ENCODE measurements around the gene RMND5B.

- no peak for TF ChIP-seq HDAC2 (CRISPR knock-in tag; IDR thresholded peaks at IDR 0.05)
- TF ChIP-seq TCF7L2 (IDR thresholded peaks at IDR 0.05; ENCODE audit: low read depth, low read length) = no peak
- TF ChIP-seq, protein P1, sequence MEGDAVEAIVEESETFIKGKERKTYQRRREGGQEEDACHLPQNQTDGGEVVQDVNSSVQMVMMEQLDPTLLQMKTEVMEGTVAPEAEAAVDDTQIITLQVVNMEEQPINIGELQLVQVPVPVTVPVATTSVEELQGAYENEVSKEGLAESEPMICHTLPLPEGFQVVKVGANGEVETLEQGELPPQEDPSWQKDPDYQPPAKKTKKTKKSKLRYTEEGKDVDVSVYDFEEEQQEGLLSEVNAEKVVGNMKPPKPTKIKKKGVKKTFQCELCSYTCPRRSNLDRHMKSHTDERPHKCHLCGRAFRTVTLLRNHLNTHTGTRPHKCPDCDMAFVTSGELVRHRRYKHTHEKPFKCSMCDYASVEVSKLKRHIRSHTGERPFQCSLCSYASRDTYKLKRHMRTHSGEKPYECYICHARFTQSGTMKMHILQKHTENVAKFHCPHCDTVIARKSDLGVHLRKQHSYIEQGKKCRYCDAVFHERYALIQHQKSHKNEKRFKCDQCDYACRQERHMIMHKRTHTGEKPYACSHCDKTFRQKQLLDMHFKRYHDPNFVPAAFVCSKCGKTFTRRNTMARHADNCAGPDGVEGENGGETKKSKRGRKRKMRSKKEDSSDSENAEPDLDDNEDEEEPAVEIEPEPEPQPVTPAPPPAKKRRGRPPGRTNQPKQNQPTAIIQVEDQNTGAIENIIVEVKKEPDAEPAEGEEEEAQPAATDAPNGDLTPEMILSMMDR (CRISPR knock-in tag; IDR thresholded peaks at IDR 0.05) = no peak
- TF ChIP-seq, protein P2, sequence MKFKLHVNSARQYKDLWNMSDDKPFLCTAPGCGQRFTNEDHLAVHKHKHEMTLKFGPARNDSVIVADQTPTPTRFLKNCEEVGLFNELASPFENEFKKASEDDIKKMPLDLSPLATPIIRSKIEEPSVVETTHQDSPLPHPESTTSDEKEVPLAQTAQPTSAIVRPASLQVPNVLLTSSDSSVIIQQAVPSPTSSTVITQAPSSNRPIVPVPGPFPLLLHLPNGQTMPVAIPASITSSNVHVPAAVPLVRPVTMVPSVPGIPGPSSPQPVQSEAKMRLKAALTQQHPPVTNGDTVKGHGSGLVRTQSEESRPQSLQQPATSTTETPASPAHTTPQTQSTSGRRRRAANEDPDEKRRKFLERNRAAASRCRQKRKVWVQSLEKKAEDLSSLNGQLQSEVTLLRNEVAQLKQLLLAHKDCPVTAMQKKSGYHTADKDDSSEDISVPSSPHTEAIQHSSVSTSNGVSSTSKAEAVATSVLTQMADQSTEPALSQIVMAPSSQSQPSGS (CRISPR knock-in tag; IDR thresholded peaks at IDR 0.05) = no peak
- TF ChIP-seq CAMTA2 (CRISPR knock-in tag; IDR thresholded peaks at IDR 0.05; ENCODE audit: borderline replicate concordance) = no peak
- TF ChIP-seq KDM2A (CRISPR knock-in tag; IDR thresholded peaks at IDR 0.05; ENCODE audit: borderline replicate concordance, low read depth) = no peak
- no peak for TF ChIP-seq CBX1 (IDR thresholded peaks at IDR 0.05; ENCODE audit: low read depth)
- no peak for TF ChIP-seq CHD4 (IDR thresholded peaks at IDR 0.05; ENCODE audit: borderline replicate concordance, low read length)
- no peak for TF ChIP-seq BATF2 (CRISPR knock-in tag; IDR thresholded peaks at IDR 0.05)
- no peak for TF ChIP-seq SALL2 (CRISPR knock-in tag; IDR thresholded peaks at IDR 0.05)
- TF ChIP-seq ZNF274 (CRISPR knock-in tag; IDR thresholded peaks at IDR 0.05) = no peak
- TF ChIP-seq, protein P3, sequence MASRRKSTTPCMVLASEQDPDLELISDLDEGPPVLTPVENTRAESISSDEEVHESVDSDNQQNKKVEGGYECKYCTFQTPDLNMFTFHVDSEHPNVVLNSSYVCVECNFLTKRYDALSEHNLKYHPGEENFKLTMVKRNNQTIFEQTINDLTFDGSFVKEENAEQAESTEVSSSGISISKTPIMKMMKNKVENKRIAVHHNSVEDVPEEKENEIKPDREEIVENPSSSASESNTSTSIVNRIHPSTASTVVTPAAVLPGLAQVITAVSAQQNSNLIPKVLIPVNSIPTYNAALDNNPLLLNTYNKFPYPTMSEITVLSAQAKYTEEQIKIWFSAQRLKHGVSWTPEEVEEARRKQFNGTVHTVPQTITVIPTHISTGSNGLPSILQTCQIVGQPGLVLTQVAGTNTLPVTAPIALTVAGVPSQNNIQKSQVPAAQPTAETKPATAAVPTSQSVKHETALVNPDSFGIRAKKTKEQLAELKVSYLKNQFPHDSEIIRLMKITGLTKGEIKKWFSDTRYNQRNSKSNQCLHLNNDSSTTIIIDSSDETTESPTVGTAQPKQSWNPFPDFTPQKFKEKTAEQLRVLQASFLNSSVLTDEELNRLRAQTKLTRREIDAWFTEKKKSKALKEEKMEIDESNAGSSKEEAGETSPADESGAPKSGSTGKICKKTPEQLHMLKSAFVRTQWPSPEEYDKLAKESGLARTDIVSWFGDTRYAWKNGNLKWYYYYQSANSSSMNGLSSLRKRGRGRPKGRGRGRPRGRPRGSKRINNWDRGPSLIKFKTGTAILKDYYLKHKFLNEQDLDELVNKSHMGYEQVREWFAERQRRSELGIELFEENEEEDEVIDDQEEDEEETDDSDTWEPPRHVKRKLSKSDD (CRISPR knock-in tag; IDR thresholded peaks at IDR 0.05; ENCODE audit: low read depth) = no peak
Measured at GRCh38 chr5:178083922-178084321, 46.9 kb upstream of the RMND5B start.

Measured in HepG2 (cell line).